Neutrophil (primary cell): ENCODE results near the gene CKAP4.

Experiments used
- H3K27ac ChIP-seq: fragments of 200-600 bp; sonication (generic); 2 replicates; pipeline ENCODE4 v1.5.1; 2016; ENCODE audit warnings: mild to moderate bottlenecking, moderate library complexity
- H3K27me3 ChIP-seq: fragments of 200-600 bp; sonication (generic); 2 replicates; pipeline ENCODE4 v1.6.0; 2016; ENCODE audit warnings: mild to moderate bottlenecking
- H3K36me3 ChIP-seq: fragments of 200-600 bp; sonication (generic); 2 replicates; pipeline ENCODE4 v1.5.1; 2017
- H3K4me1 ChIP-seq, 2 experiments: fragments of 200-600 bp in 1 of 2; sonication (generic) in 1 of 2; 1 replicate in 1 of 2; 2 replicates in 1 of 2; pipeline versions ENCODE4 v1.5.1 to v1.6.1; 2013 to 2016; ENCODE audit warnings: low read depth in 1 of 2, low read length in 1 of 2, mild to moderate bottlenecking in 1 of 2, moderate library complexity in 1 of 2; ENCODE audit not compliant: control insufficient read depth in 1 of 2, insufficient read depth in 1 of 2
- H3K4me3 ChIP-seq, 2 experiments: fragments of 200-600 bp in 1 of 2; sonication (generic) in 1 of 2; 1 replicate in 1 of 2; 2 replicates in 1 of 2; pipeline ENCODE4 v1.5.1; 2013 to 2016; ENCODE audit warnings: low read depth in 1 of 2, low read length in 1 of 2, mild to moderate bottlenecking in 1 of 2, moderate library complexity in 1 of 2
- H3K9me3 ChIP-seq: fragments of 200-600 bp; sonication (generic); 2 replicates; pipeline ENCODE4 v1.5.1; 2016
- CTCF ChIP-seq: fragments of 200-600 bp; sonication (generic); IDR thresholded peaks from 2 replicates; pipeline ENCODE4 v1.5.1; 2016; ENCODE audit warnings: antibody characterized with exemption

CKAP4 gene

GRCh38 chr12:106280106-106280505 is 32.3 kb upstream of the CKAP4 start:
- Histone ChIP-seq H3K27me3 (peaks cover 15% of the 10 kb centered on the region), H3K4me1 (peaks cover 59 to 64% of the 10 kb centered on the region in 2 experiments)

GRCh38 chr12:106276032-106276740 is 28.4 kb upstream of the CKAP4 start:
- no peaks in the 10 kb centered on the region for H3K27me3 ChIP-seq
- no peaks in the 10 kb centered on the region for H3K36me3 ChIP-seq
- H3K4me3 ChIP-seq, result no peak overlapping the region
- no peak for TF ChIP-seq CTCF
- H3K9me3 ChIP-seq, result no peaks in the 10 kb centered on the region
- H3K4me1 ChIP-seq, result peaks cover 69 to 70% of the 10 kb centered on the region in 2 experiments
- no peak overlapping the region for H3K27ac ChIP-seq

More at GRCh38 chr12:106280106-106280505, 32.3 kb upstream of the CKAP4 start:
- TF ChIP-seq CTCF, result no peak
- no peaks in the 10 kb centered on the region for H3K9me3 ChIP-seq
- H3K27ac ChIP-seq, result peak overlapping the region; percentile 91
- no peaks in the 10 kb centered on the region for H3K36me3 ChIP-seq
- H3K4me3 ChIP-seq, result peak overlapping the region; percentile 23 to 26

- no peak for TF ChIP-seq CTCF
These were observed 27.6 kb upstream of the CKAP4 start for GRCh38 chr12:106275458-106275857.

GRCh38 chr12:106274575-106275121 is 26.8 kb upstream of the CKAP4 start:
- Histone ChIP-seq H3K9me3 (no peaks in the 10 kb centered on the region), H3K27me3 (no peaks in the 10 kb centered on the region), H3K4me3 (no peak overlapping the region), H3K27ac (peak overlapping the region; percentile 77), H3K36me3 (no peaks in the 10 kb centered on the region), H3K4me1 (peaks cover 68 to 70% of the 10 kb centered on the region in 2 experiments)
- no peak for TF ChIP-seq CTCF

More at GRCh38 chr12:106275458-106275857, 27.6 kb upstream of the CKAP4 start:
- Histone ChIP-seq H3K36me3 (no peaks in the 10 kb centered on the region), H3K4me1 (peaks cover 68 to 70% of the 10 kb centered on the region in 2 experiments), H3K27me3 (no peaks in the 10 kb centered on the region), H3K9me3 (no peaks in the 10 kb centered on the region), H3K27ac (no peak overlapping the region), H3K4me3 (no peak overlapping the region)

GRCh38 chr12:106274012-106274411 is 26.2 kb upstream of the CKAP4 start:
- H3K36me3 ChIP-seq, result no peaks in the 10 kb centered on the region
- H3K4me1 ChIP-seq, result peaks cover 68 to 70% of the 10 kb centered on the region in 2 experiments
- TF ChIP-seq CTCF, result no peak
- no peaks in the 10 kb centered on the region for H3K9me3 ChIP-seq
- H3K27ac ChIP-seq, result peak overlapping the region; percentile 77
- no peak overlapping the region for H3K4me3 ChIP-seq
- H3K27me3 ChIP-seq, result no peaks in the 10 kb centered on the region
